ENCODE measurements around the gene MAML3.

DNA sequence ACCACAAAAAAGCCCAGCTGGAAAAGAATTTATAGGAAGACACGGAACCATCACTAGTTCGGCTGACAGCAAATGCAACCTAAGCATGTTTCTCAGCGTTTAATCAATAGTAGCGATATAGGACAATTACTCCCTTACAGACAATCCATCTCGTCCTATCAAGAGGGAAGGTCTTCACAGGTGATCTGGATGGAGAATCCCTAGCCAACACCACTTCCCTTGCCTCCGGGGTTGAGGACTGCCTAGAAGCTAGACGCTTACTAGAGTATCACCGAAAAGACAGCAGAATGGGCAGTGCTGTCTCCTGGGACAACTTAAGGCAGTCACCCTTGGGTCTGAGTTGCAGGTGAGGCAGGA is 32.1 kb upstream of the MAML3 start:
- TF ChIP-seq POLR2A (IDR thresholded peaks at IDR 0.05; ENCODE audit: low read length) = no peak
- TF ChIP-seq GATA1 (IDR thresholded peaks at IDR 0.05; ENCODE audit: low read depth, low read length) = no peak
